Hepatocyte (in vitro differentiated cells): ENCODE results near the gene PKD2L1. TPM values are rescaled to one million over a fixed set of nuclear protein-coding genes. Genes with fewer than 3 reads are reported as not detected.

Experiments
- DNase-seq: peaks from one replicate; pipeline ENCODE4 v3.0.0-alpha.2; 2016; ENCODE audit warnings: low spot score
- H2AFZ ChIP-seq: fragments of 200-600 bp; sonication (generic); 2 replicates; pipeline ENCODE4 v1.6.0; 2016; ENCODE audit warnings: antibody characterized with exemption, mild to moderate bottlenecking
- H3K27ac ChIP-seq: fragments of 200-600 bp; sonication (generic); 2 replicates; pipeline ENCODE4 v1.5.1; 2016; ENCODE audit warnings: mild to moderate bottlenecking
- H3K27me3 ChIP-seq: fragments of 200-600 bp; sonication (generic); 2 replicates; pipeline ENCODE4 v1.6.1; 2016
- H3K36me3 ChIP-seq: fragments of 200-600 bp; sonication (generic); replicated peaks from 2 replicates; pipeline ENCODE4 v1.5.1; 2016; ENCODE audit warnings: low read depth; ENCODE audit not compliant: insufficient read depth
- H3K4me1 ChIP-seq: fragments of 200-600 bp; sonication (generic); 2 replicates; pipeline ENCODE4 v1.5.1; 2016; ENCODE audit warnings: mild to moderate bottlenecking, moderate library complexity; ENCODE audit not compliant: insufficient read depth
- H3K4me2 ChIP-seq: fragments of 200-600 bp; sonication (generic); 2 replicates; pipeline ENCODE4 v1.6.0; 2016
- H3K4me3 ChIP-seq: fragments of 200-600 bp; sonication (generic); 2 replicates; pipeline ENCODE4 v1.5.1; 2016; ENCODE audit warnings: mild to moderate bottlenecking
- H3K79me2 ChIP-seq: fragments of 200-600 bp; sonication (generic); 2 replicates; pipeline ENCODE4 v1.6.0; 2017; ENCODE audit warnings: mild to moderate bottlenecking
- H3K9me2 ChIP-seq: fragments of 200-600 bp; sonication (generic); replicated peaks from 2 replicates; pipeline ENCODE4 v1.6.0; 2017; ENCODE audit warnings: mild to moderate bottlenecking; ENCODE audit not compliant: insufficient read depth
- H3K9me3 ChIP-seq: fragments of 200-600 bp; sonication (generic); 2 replicates; pipeline ENCODE4 v1.5.1; 2016; ENCODE audit warnings: low read depth, mild to moderate bottlenecking
- H4K20me1 ChIP-seq: fragments of 200-600 bp; sonication (generic); 2 replicates; pipeline ENCODE4 v1.6.0; 2016; ENCODE audit warnings: mild to moderate bottlenecking; ENCODE audit not compliant: insufficient read depth, poor library complexity, severe bottlenecking
- EZH2 ChIP-seq: fragments of 200-600 bp; sonication (generic); IDR thresholded peaks from 2 replicates; pipeline ENCODE4 v1.6.1; 2016; ENCODE audit warnings: antibody characterized with exemption, mild to moderate bottlenecking, borderline replicate concordance
- EZH2phosphoT487 ChIP-seq: fragments of 200-600 bp; sonication (generic); IDR thresholded peaks from one replicate; pipeline ENCODE4 v1.6.1; 2018; ENCODE audit warnings: antibody characterized with exemption, mild to moderate bottlenecking, low read depth, moderate library complexity; ENCODE audit not compliant: unreplicated experiment, severe bottlenecking
- WGBS: methylation state at CpG from one replicate; pipeline ENCODE4 v1.1.6; 2016; ENCODE audit warnings: low lambda C conversion rate; ENCODE audit errors: missing lambda C conversion rate; 5-methylcytosine and 5-hydroxymethylcytosine counted together
- polyA plus RNA-seq: library from polyadenylated mRNA; unstranded; fragments of >200 nt; fragmentation: Nextera tagmentation; extraction: Ambion mirVana; gene quantifications from 2 replicates; pipeline ENCODE4 v1.2.1, GENCODE V29; 2016
- total RNA-seq: library from RNA; depleted of rRNA; stranded (reverse); fragments of >200 nt; gene quantifications from 2 replicates; pipeline ENCODE4 v1.2.3, GENCODE V29; 2014
- TF ChIP-seq, protein P1 (sequence below): fragments of 200-600 bp; sonication (generic); IDR thresholded peaks from 2 replicates; pipeline ENCODE4 v1.5.1; 2016; ENCODE audit warnings: antibody characterized with exemption, mild to moderate bottlenecking; ENCODE audit not compliant: poor library complexity

Gene PKD2L1
- total and polyA plus RNA-seq, 2 experiments from 2014 or later: 0.10 to 0.88 TPM

DNA sequence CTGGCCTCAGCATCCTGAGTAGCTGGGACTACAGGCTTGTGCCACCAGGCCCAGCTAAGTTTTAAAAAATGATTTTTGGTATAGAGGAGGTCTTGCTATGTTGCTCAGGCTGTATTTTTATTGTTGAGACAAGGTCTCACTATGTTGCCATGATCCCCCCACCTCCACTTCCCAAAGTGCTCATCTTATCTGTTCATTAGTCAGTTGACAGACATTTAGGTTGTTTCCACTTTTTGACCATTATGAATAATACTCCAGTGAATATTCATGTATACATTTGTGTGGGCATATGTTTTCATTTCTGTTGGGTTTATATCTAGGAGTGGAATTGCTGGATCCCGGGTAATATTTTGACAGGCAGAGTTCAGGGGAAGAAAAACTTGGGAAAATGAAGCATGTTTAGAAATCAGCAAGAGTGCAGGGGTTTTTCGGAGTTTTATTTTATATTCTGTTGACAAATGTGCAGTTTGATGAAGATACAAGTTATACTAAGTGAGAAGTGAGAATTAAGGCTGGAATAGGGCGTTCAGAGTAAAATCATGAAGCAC is 14.3 kb upstream of the PKD2L1 start:
- TF ChIP-seq, protein P1, sequence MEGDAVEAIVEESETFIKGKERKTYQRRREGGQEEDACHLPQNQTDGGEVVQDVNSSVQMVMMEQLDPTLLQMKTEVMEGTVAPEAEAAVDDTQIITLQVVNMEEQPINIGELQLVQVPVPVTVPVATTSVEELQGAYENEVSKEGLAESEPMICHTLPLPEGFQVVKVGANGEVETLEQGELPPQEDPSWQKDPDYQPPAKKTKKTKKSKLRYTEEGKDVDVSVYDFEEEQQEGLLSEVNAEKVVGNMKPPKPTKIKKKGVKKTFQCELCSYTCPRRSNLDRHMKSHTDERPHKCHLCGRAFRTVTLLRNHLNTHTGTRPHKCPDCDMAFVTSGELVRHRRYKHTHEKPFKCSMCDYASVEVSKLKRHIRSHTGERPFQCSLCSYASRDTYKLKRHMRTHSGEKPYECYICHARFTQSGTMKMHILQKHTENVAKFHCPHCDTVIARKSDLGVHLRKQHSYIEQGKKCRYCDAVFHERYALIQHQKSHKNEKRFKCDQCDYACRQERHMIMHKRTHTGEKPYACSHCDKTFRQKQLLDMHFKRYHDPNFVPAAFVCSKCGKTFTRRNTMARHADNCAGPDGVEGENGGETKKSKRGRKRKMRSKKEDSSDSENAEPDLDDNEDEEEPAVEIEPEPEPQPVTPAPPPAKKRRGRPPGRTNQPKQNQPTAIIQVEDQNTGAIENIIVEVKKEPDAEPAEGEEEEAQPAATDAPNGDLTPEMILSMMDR: no peak
- TF ChIP-seq EZH2: no peak
- TF ChIP-seq EZH2phosphoT487: no peak
- no peak overlapping the region for H3K27ac ChIP-seq

DNA sequence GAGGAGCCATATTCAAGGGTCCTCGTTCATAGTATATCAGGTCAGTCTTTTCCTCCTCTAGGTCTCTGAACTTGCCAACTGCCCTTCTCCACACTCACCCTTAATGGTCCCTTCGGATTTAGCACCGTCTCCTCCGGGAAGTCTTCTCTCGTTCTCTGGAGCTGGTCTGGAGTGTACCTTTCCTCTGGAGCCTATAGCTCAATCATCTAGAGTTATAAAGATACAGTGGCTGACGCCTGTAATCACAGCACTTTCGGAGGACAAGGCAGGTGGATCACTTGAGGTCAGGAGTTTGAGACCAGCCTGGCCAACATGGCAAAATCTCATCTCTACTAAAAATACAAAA is 12.6 kb upstream of the PKD2L1 start:
- Histone ChIP-seq H3K9me2 (no peaks in the 10 kb centered on the region), H3K36me3 (no peaks in the 10 kb centered on the region), H3K4me1 (peaks cover 15% of the 10 kb centered on the region), H3K9me3 (no peaks in the 10 kb centered on the region), H2AFZ (no peak overlapping the region), H3K79me2 (peaks cover 6% of the 10 kb centered on the region), H3K4me3 (no peak overlapping the region), H4K20me1 (peaks cover under 1% of the 10 kb centered on the region), H3K27ac (peak overlapping the region; percentile 39), H3K4me2 (no peak overlapping the region), H3K27me3 (no peaks in the 10 kb centered on the region)
- DNase-seq: no peak
- TF ChIP-seq, protein P1: no peak
- no peak for TF ChIP-seq EZH2phosphoT487
- 73% methylated on average over 7 of the region's 7 CpGs for WGBS

More for the DNA sequence above, 14.3 kb upstream of the PKD2L1 start:
- H4K20me1 ChIP-seq: peaks cover 17% of the 10 kb centered on the region
- H3K9me2 ChIP-seq: no peaks in the 10 kb centered on the region
- no peak overlapping the region for H3K4me2 ChIP-seq
- no peak overlapping the region for H3K4me3 ChIP-seq
- peaks cover 23% of the 10 kb centered on the region for H3K79me2 ChIP-seq
- H3K4me1 ChIP-seq: peaks cover 26% of the 10 kb centered on the region
- DNase-seq: no peak
- WGBS: 84% methylated on average over 3 of the region's 3 CpGs
- no peaks in the 10 kb centered on the region for H3K9me3 ChIP-seq
- no peak overlapping the region for H2AFZ ChIP-seq
- no peaks in the 10 kb centered on the region for H3K27me3 ChIP-seq
- H3K36me3 ChIP-seq: no peaks in the 10 kb centered on the region

DNA sequence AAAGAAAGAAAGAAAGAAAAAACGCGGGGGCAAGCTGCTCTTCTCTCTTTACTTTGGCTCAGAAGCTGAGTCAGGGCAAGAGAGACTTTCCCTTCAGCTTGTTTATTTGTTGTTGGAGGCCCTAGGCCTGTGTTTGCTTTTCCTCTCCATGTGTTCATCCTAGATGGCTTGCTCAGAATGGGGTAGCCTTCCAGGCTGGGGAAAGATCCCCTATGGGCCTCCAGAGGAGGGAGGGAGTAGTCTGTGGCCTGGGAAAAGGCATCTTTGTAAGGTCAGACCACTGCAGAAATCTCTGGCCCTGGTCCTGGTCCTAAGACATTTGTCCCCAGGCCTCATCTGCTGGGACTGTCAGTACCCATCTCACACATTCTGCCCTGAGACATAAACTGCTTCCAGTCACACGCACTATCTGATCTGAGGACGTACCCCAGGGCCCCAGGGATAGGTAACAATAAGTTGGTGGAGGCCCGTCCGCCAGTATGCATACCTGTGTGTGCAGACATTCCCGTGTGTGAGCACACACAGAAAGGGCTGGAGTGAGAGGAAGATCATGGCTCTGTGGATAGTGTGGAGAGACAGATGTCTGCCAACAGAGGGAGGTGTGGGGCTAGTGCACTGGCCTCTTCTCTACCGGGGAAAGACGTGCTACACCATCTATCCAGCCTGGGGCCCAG is 12.1 kb upstream of the PKD2L1 start:
- no peaks in the 10 kb centered on the region for H3K9me3 ChIP-seq
- H3K27ac ChIP-seq: peak overlapping the region; percentile 73
- TF ChIP-seq, protein P1: peak; percentile 61
- TF ChIP-seq EZH2phosphoT487 (no peak), EZH2 (no peak)
- no peaks in the 10 kb centered on the region for H4K20me1 ChIP-seq
- H3K79me2 ChIP-seq: peaks cover under 1% of the 10 kb centered on the region
- no peaks in the 10 kb centered on the region for H3K9me2 ChIP-seq
- WGBS: 34% methylated on average over 9 of the region's 9 CpGs
- DNase-seq: peak; percentile 84
- H3K4me1 ChIP-seq: peaks cover 15% of the 10 kb centered on the region
- H2AFZ ChIP-seq: no peak overlapping the region
- H3K4me2 ChIP-seq: no peak overlapping the region
- no peaks in the 10 kb centered on the region for H3K36me3 ChIP-seq
- no peaks in the 10 kb centered on the region for H3K27me3 ChIP-seq
- H3K4me3 ChIP-seq: no peak overlapping the region
